Left renal pelvis (tissue), 4 donors: ENCODE measurements around the gene SHISAL1. TPM values are rescaled to one million over a fixed set of nuclear protein-coding genes. Genes with fewer than 3 reads are reported as not detected.
"Not testable (repeated sequence)": the region's sequence is repeated elsewhere in the genome, so short reads cannot be mapped to it uniquely, and the experiment has no call there.

ENCODE experiments used
- DNase-seq, 4 donors: peaks; one replicate each; pipeline ENCODE4 v3.0.0-alpha.2; 2013; ENCODE audit warnings: low read depth in 4 of 4, low spot score in 3 of 4
- polyA plus RNA-seq, 4 donors: library from polyadenylated mRNA; unstranded; fragments of 120-200 nt; gene quantifications; one replicate each; pipeline ENCODE4 v1.2.1, GENCODE V29; 2013; ENCODE audit not compliant: insufficient read length in 4 of 4

Gene SHISAL1
- polyA plus RNA-seq, 4 donors: 2.0 to 5.1 (median 2.4) TPM

DNA sequence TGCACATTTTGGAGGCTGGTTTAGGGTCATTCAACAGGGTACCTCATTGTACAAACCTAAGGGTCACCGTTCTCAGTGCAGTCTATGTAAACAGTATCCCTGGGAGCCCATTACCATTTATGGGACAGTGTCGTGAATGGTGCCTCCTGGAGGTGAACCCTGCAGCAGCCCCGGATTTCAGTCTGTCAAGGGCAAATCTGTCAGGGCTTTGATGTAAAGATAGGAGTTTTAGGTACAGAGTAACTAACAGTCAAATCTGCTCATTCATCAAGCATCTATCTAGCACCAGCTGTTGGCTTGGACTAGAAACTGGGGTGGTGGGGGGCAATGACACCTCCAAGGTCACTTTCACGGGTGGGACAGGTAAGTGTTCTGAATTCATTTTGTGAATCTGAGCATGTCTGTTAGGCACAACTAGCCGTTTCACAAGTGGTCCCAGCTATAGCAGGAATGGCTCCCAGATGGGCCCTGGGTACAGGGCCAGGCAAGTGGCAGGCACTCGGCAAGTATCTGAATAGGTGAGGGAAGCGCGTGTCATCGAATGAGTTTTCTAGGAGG, 68.4 kb downstream of the SHISAL1 start:
- no peak for DNase-seq

GRCh38 chr22:44243761-44244160, 69.0 kb downstream of the SHISAL1 start:
- no peak for DNase-seq

- no peak for DNase-seq
These were observed 69.6 kb downstream of the SHISAL1 start for GRCh38 chr22:44242946-44243724.

DNA sequence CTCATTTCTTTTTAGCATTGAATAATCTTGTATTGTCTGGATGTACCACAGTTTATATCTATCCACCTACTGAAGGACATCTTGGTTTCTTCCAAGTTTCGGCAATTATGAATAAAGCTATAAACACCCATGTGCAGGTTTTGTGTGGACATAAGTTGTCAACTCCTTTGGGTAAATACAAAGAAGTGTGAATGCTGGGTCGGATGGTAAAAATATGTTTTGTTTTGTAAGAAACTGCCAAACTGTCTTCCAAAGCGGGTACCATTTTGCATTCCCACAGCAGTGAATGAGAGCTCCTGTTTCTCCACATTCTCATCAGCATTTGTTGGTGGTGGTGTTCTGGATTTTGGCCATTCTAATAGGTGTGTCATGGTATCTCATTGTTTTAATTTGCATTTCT, 71.6 kb downstream of the SHISAL1 start:
- not testable (repeated sequence) for DNase-seq

DNA sequence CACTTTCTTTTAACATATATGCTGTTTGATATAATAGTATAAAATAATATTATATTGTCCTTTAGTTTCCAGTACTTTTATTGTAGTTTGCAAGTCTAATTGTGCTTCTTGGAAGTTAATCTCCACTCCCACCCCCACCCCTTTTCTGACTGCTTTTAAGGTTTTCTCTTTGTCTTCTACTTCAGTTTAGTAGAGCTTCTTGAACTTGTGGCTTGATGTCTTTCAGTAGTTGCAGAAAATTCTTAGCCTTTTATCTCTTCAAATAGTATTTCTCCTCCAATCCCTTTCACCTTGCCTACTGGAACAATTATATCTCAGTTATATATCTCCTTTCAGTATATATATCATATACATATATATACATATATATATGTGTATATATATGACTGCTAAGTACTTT, 75.5 kb downstream of the SHISAL1 start:
- no peak for DNase-seq

- DNase-seq: not testable (repeated sequence)
These were observed 78.4 kb downstream of the SHISAL1 start for GRCh38 chr22:44234372-44234771.

- DNase-seq: no peak
These were observed 81.5 kb downstream of the SHISAL1 start for GRCh38 chr22:44231233-44231632.

- DNase-seq: no peak
These were observed 82.9 kb downstream of the SHISAL1 start for GRCh38 chr22:44229809-44230208.

DNA sequence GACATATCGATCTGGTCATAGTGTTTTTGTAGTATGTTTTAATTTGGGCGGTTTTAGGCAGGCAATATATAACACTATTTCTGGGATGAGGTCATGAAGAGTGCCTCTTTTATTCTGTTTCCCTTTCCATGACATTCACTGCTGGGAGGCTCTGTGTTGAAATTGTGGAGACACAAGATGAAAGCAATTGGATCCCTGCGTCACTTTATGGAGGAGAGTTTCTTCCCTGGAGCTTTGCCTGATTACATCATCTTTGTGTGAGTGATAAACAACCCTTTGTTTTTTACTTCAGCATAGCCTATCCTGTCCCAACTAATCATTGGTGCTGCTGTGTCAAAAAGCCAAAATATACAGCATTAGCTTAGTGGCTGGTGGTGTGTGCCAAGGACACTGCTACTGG, 83.4 kb downstream of the SHISAL1 start:
- DNase-seq: no peak

DNA sequence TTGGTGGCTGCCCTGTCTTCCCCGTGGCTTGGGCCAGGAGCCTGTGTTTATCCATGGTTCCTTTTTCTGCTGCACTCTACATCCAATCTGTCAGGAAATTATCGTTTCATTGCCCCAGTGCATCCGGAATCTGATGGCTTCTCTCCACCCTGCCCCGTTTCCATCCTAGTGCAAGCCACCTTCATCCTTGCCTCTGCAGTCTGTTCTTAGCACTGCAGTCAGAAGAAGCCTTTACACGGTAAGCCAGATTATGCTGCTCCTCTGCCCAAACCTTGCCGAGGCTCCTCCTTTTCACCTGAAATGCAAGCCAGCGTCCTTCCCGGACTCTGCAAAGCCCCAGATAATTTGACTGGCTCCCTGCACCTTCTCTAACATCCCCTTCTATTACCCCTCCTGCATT, 86.9 kb downstream of the SHISAL1 start:
- DNase-seq: no peak

DNA sequence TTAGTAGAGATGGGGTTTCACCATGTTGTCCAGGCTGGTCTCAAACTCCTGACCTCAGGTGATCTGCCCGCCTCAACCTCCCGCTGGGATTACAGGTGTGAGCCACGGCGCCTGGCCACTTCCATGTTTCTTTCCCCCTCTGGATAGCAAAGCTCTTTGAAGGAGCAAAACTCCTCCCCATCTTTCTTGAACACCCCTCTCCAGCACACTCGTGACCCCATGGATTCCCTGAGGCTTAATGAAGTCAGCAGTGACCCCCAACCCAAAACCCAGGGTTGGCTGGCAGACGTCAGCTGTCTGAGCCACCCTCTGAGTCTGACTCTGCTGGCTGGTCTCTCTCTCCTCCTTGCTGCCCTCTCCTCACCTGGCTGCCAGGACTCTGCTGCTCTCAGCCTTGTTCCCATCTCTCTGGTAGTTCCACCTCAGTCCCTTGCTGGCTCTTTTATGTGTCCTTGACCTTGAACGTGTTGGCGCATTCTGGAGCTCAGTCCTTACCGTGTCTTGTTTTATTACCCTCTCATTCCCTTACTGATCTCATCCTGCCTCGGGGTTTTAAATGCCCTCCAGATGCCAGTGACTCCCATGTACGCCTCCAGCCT, 87.6 kb downstream of the SHISAL1 start:
- no peak for DNase-seq

- no peak for DNase-seq
These were observed 88.6 kb downstream of the SHISAL1 start for GRCh38 chr22:44224166-44224565.

GRCh38 chr22:44221710-44222475, 90.9 kb downstream of the SHISAL1 start:
- DNase-seq: no peak

DNA sequence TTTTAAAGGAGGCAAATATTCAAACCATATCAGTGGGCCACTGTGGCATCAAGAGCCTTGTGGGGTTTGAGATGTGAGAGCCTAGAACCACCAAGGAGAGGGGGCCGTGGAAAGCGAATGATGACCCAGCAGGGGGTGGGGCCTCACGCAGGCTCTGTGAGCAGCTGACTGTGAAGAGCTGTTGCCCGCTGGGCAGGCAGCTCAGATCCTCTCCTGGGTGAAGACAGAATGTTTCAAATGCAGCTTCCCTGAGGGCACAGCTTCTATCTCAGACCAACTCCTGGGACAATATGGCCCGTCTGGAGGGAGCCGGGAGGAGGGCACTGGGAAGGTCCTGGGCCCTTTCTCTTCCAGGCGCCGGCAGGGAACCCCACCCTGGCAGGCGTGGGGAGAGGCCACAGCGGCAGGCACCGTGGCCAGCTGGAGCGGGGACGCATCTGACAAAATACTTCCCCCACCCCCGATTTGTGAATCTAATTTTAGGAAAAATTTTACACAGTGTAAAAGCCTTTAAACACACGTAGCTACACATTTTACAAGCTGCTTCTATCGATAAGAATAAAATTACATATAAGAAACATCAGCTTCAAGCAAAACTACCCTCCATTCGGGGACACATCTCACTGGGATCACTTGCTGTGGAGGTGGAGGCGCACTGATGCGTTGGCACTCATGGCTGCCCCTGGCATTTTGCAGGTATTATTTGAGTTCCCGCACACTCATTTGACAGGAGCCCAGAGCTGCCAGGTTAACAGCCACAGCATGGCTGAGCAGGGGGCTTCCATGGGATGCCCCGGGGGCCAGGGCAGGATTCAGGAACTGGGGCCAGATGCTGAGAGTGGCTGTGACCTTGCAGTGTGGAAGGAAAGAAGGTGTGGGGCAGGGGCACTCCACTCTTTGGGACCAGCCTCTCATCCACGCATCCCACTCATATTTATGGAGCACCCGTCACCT, 91.7 kb downstream of the SHISAL1 start:
- DNase-seq: no peak

- no peak for DNase-seq
These were observed 93.5 kb downstream of the SHISAL1 start for GRCh38 chr22:44219101-44219870.

GRCh38 chr22:44218071-44218470, 94.7 kb downstream of the SHISAL1 start:
- no peak for DNase-seq

GRCh38 chr22:44217346-44217745, 95.4 kb downstream of the SHISAL1 start:
- no peak for DNase-seq

DNA sequence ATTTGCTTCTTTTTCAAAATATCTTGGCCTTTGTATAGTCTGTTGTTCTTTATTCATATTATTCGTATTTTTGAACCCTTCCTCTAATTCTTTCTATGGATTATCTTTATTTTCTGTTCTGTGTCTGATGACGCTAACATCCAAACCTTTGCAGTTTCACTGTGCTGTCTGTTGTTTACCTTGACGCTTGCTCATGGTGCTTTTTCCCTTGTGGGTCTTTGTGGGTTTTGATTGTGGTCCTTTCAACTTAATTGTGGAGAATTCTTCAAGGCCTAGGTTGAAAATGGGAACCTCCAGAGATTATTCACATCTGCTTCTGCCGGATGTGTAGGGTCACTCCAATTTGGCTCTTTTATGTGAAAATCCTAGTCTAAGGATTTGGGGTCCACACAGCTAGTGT, 97.5 kb downstream of the SHISAL1 start:
- no peak for DNase-seq

- no peak for DNase-seq
These were observed 98.0 kb downstream of the SHISAL1 start for GRCh38 chr22:44214764-44215163.
